ENCODE results near the gene TUT1.

The TUT1 gene

GRCh38 chr11:62539238-62539925, 51.9 kb downstream of the TUT1 start:
- Histone ChIP-seq H3K36me3 (ENCODE audit: insufficient read depth, low read length) (no peaks in the 10 kb centered on the region), H3K4me1 (ENCODE audit: insufficient read depth, low read length) (peaks cover 23% of the 10 kb centered on the region), H3K9ac (ENCODE audit: low read depth, low read length) (no peak overlapping the region), H3K9me3 (ENCODE audit: control insufficient read depth, insufficient read depth, low read length) (no peaks in the 10 kb centered on the region)

- H3K9ac ChIP-seq (ENCODE audit: low read depth, low read length), result no peak overlapping the region
- peaks cover 22% of the 10 kb centered on the region for H3K4me1 ChIP-seq (ENCODE audit: insufficient read depth, low read length)
- no peaks in the 10 kb centered on the region for H3K36me3 ChIP-seq (ENCODE audit: insufficient read depth, low read length)
- H3K9me3 ChIP-seq (ENCODE audit: control insufficient read depth, insufficient read depth, low read length), result no peaks in the 10 kb centered on the region
These were observed 52.7 kb downstream of the TUT1 start for GRCh38 chr11:62538470-62539237.

- peaks cover 15% of the 10 kb centered on the region; the same call in 1 of the 2 replicates for H3K4me1 ChIP-seq (ENCODE audit: insufficient read depth, low read length)
- no peaks in the 10 kb centered on the region; the same call in 1 of the 2 replicates for H3K36me3 ChIP-seq (ENCODE audit: insufficient read depth, low read length)
- H3K9ac ChIP-seq (ENCODE audit: low read depth, low read length), result no peak overlapping the region
- H3K9me3 ChIP-seq (ENCODE audit: control insufficient read depth, insufficient read depth, low read length), result no peaks in the 10 kb centered on the region
These were observed 54.9 kb downstream of the TUT1 start for GRCh38 chr11:62536301-62536957.

GRCh38 chr11:62535802-62536201, 55.5 kb downstream of the TUT1 start:
- Histone ChIP-seq H3K36me3 (ENCODE audit: insufficient read depth, low read length) (no peaks in the 10 kb centered on the region; the same call in none of the 2 replicates), H3K9ac (ENCODE audit: low read depth, low read length) (no peak overlapping the region), H3K4me1 (ENCODE audit: insufficient read depth, low read length) (peaks cover 11% of the 10 kb centered on the region; the same call in 1 of the 2 replicates), H3K9me3 (ENCODE audit: control insufficient read depth, insufficient read depth, low read length) (no peaks in the 10 kb centered on the region)

GRCh38 chr11:62534779-62535545, 56.4 kb downstream of the TUT1 start:
- H3K36me3 ChIP-seq (ENCODE audit: insufficient read depth, low read length), result no peaks in the 10 kb centered on the region; the same call in none of the 2 replicates

GRCh38 chr11:62532096-62532495, 59.2 kb downstream of the TUT1 start:
- Histone ChIP-seq H3K9me3 (ENCODE audit: control insufficient read depth, insufficient read depth, low read length) (no peaks in the 10 kb centered on the region), H3K36me3 (ENCODE audit: insufficient read depth, low read length) (peaks cover 3% of the 10 kb centered on the region), H3K9ac (ENCODE audit: low read depth, low read length) (no peak overlapping the region), H3K4me1 (ENCODE audit: insufficient read depth, low read length) (no peaks in the 10 kb centered on the region)

More at GRCh38 chr11:62534779-62535545, 56.4 kb downstream of the TUT1 start:
- no peak overlapping the region for H3K9ac ChIP-seq (ENCODE audit: low read depth, low read length)
- no peaks in the 10 kb centered on the region for H3K9me3 ChIP-seq (ENCODE audit: control insufficient read depth, insufficient read depth, low read length)
- peaks cover 11% of the 10 kb centered on the region; the same call in 1 of the 2 replicates for H3K4me1 ChIP-seq (ENCODE audit: insufficient read depth, low read length)

All from ES-I3 (cell line).